DOHH2 (cell line): ENCODE data around the gene MIS18A.

ENCODE experiments used
- CTCF ChIP-seq: fragments of 200-600 bp; sonication (generic); IDR thresholded peaks from one replicate; pipeline ENCODE4 v1.5.1; 2014; ENCODE audit warnings: antibody characterized with exemption, mild to moderate bottlenecking, low read depth, low read length; ENCODE audit not compliant: poor library complexity, severe bottlenecking
- EZH2phosphoT487 ChIP-seq: fragments of 200-600 bp; sonication (generic); IDR thresholded peaks from 2 replicates; pipeline ENCODE4 v1.6.1; 2017; ENCODE audit warnings: borderline replicate concordance, mild to moderate bottlenecking, antibody characterized with exemption, low read length, moderate library complexity, mixed read lengths

- TF ChIP-seq CTCF (no peak), EZH2phosphoT487 (no peak)
These were observed 37.7 kb upstream of the MIS18A start for GRCh38 chr21:32316361-32317215.
